ENCODE results near the gene SNX18. TPM values are rescaled to one million over a fixed set of nuclear protein-coding genes. Genes with fewer than 3 reads are reported as not detected.

SNX18 gene
- total and polyA plus RNA-seq, 8 donors = 15.3 to 39.2 (median 20.0) TPM

DNA sequence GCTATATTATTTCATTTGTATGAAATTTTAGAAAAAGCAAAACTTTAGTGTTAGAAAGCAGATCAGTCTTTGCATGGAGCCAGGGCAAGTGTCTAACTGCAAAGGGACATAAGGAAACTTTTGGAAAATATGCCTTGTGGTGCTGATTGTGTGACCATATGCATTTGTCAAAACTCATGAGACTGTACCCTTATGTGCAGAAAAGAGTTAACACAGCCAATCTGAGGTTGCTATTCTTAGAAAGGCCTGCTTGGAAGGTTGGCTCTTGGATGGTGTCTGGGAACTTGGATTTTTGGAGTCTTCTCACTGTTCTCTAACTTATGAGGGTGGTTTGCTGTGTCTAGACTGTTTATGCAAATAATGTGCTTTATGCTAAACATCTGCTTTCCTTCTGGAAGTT lies 76.6 kb downstream of the SNX18 start:
- ATAC-seq (no peak), DNase-seq (no peak)
- Histone ChIP-seq H3K4me1 (peaks cover 0 to 10% of the 10 kb centered on the region in 2 donors), H3K4me3 (no peak overlapping the region), H3K27ac (no peak overlapping the region), H3K36me3 (no peaks in the 10 kb centered on the region), H3K27me3 (no peaks in the 10 kb centered on the region), H3K9me3 (peaks cover 0 to 11% of the 10 kb centered on the region in 2 donors)
- TF ChIP-seq, protein P1, sequence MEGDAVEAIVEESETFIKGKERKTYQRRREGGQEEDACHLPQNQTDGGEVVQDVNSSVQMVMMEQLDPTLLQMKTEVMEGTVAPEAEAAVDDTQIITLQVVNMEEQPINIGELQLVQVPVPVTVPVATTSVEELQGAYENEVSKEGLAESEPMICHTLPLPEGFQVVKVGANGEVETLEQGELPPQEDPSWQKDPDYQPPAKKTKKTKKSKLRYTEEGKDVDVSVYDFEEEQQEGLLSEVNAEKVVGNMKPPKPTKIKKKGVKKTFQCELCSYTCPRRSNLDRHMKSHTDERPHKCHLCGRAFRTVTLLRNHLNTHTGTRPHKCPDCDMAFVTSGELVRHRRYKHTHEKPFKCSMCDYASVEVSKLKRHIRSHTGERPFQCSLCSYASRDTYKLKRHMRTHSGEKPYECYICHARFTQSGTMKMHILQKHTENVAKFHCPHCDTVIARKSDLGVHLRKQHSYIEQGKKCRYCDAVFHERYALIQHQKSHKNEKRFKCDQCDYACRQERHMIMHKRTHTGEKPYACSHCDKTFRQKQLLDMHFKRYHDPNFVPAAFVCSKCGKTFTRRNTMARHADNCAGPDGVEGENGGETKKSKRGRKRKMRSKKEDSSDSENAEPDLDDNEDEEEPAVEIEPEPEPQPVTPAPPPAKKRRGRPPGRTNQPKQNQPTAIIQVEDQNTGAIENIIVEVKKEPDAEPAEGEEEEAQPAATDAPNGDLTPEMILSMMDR (IDR thresholded peaks at IDR 0.05) = no peak
- intact Hi-C loops (cut with DNase I) = no loop called here

DNA sequence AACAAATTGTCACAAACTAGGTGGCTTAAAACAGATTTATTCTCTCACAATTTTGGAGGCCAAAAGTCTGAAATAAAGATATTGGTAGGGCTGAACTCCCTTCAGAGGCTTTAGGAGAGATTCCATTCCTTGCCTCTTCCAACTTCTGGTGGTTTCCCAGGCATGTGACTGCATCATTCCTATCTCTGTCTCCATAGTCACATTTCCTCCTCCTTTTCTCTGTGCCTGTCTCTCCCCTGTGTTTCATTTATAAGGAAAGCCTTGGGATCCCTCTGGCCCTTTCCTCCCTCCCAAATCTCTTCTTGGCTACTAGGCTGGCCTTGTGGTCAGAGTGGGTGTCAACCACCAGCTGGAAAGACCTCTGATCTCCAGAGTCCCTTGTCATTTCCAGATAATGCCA lies 78.2 kb downstream of the SNX18 start:
- no peak overlapping the region for H3K4me3 ChIP-seq
- TF ChIP-seq, protein P1 (IDR thresholded peaks at IDR 0.05) = no peak
- peaks cover 0 to 11% of the 10 kb centered on the region in 2 donors for H3K9me3 ChIP-seq
- H3K27me3 ChIP-seq = no peaks in the 10 kb centered on the region
- DNase-seq (no peak), ATAC-seq (no peak)
- H3K36me3 ChIP-seq = no peaks in the 10 kb centered on the region
- H3K4me1 ChIP-seq = no peaks in the 10 kb centered on the region
- intact Hi-C loops (cut with DNase I) = no loop called here
- no peak overlapping the region for H3K27ac ChIP-seq

Other genes starting within 250 kb of the SNX18 start
- gene ARL15, start 207.2 kb upstream of the SNX18 start, total RNA-seq = 10 to 100 TPM; 20.2 to 24.9 TPM
- gene ARL15, start 207.2 kb upstream of the SNX18 start, polyA plus RNA-seq (ENCODE audit: insufficient read length in 6 of 6) = 10 to 100 TPM; 22.8 to 27.7 (median 25.6) TPM
- 1 to 10 TPM in 1 of 2 donors, under 1 TPM in 1; 0.32 to 1.1 TPM for gene HSPB3, start 62.1 kb upstream of the SNX18 start, total RNA-seq
- gene HSPB3, start 62.1 kb upstream of the SNX18 start, polyA plus RNA-seq (ENCODE audit: insufficient read length in 6 of 6) = under 1 TPM in 2 of 6 donors, not detected in 4; 0.21 to 0.25 TPM

All from left lung (tissue), 10 donors.